Suprapubic skin (tissue), 4 donors: ENCODE data around the gene RNF26. TPM values are rescaled to one million over a fixed set of nuclear protein-coding genes. Genes with fewer than 3 reads are reported as not detected.

Source experiments
- DNase-seq, 2 donors: peaks; one replicate each; pipeline ENCODE4 v3.0.0-alpha.2; 2019; ENCODE audit warnings: low spot score in 2 of 2
- H3K27ac ChIP-seq: fragments of 200-600 bp; sonication (generic); one replicate; pipeline ENCODE4 v1.5.1; 2019
- H3K27me3 ChIP-seq: fragments of 200-600 bp; sonication (generic); one replicate; pipeline ENCODE4 v1.5.1; 2019
- H3K36me3 ChIP-seq: fragments of 200-600 bp; sonication (generic); one replicate; pipeline ENCODE4 v1.5.1; 2019
- H3K4me1 ChIP-seq: fragments of 200-600 bp; sonication (generic); one replicate; pipeline ENCODE4 v1.5.1; 2019
- H3K4me3 ChIP-seq: fragments of 200-600 bp; sonication (generic); one replicate; pipeline ENCODE4 v1.5.1; 2019; ENCODE audit warnings: mild to moderate bottlenecking
- H3K9me3 ChIP-seq: fragments of 200-600 bp; sonication (generic); one replicate; pipeline ENCODE4 v1.5.1; 2019
- EP300 ChIP-seq: sonication (generic); formaldehyde crosslinking; IDR thresholded peaks from one replicate; pipeline ENCODE4 v1.6.1; 2017; ENCODE audit warnings: antibody characterized with exemption
- POLR2A ChIP-seq, 2 donors: fragments of 450-650 bp; IDR thresholded peaks; one replicate each; pipeline ENCODE4 v1.6.1; 2017; ENCODE audit warnings: antibody characterized with exemption in 2 of 2, mild to moderate bottlenecking in 2 of 2, moderate library complexity in 2 of 2
- POLR2AphosphoS5 ChIP-seq, 3 donors: sonication (generic); formaldehyde crosslinking; IDR thresholded peaks; one replicate each; pipeline ENCODE4 v1.6.1; 2017; ENCODE audit warnings: antibody characterized with exemption in 3 of 3
- WGBS: methylation state at CpG from one replicate; pipeline ENCODE4 v1.1.5; 2018; 5-methylcytosine and 5-hydroxymethylcytosine counted together
- total RNA-seq, 4 donors: library from RNA; depleted of rRNA; stranded (reverse); fragments of >200 nt; gene quantifications; one replicate each; pipeline ENCODE4 v1.1.0, GENCODE V29; 2016
- TF ChIP-seq, protein P1 (sequence below), 2 donors: fragments of 200-600 bp in 1 of 2; fragments of 450-650 bp in 1 of 2; sonication (generic) in 1 of 2; IDR thresholded peaks; one replicate each; pipeline ENCODE4 v1.5.1; 2016 to 2019; ENCODE audit warnings: antibody characterized with exemption in 2 of 2, mild to moderate bottlenecking in 1 of 2, moderate library complexity in 1 of 2

The RNF26 gene
- total RNA-seq, 4 donors from 2014 or later, result 13.3 to 21.4 (median 15.4) TPM

DNA sequence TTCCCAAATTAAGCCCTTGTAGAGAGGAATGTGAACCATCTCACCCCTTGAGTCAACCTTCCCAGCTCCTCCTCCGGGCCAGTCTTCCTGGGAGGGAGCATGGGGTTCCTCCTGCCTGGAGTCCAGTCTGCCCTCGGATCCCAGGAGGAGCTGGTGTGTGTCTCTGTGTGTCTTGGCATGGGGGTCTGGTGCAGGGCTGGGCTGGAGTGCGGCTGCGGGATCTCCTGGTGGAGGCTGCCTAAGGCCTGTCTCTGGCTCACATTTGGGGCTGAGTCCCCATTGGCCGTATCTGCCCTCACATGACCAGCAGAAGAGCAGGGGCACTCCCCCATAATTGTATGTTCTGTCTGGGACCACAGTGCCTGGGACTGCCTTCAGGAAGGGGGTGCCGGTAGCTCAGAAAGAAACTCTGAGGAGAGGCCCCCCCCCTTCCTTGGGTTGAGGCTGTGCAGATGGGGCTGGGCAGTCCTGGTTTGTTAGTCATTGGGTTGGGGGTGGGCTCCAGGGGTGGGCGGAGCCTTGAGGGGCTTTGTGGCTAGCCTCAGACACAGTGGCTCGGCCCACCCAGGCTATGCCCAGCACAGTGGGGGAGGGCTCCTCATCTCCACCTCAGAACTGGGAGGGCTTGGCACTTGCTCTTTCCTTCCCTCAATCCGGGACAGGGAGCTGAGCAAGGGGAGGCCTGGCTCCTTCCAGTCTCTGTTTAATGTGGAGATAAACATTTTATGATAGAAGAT, 3.4 kb downstream of the RNF26 start:
- TF ChIP-seq EP300, result no peak
- TF ChIP-seq POLR2AphosphoS5 (IDR thresholded peaks at IDR 0.05), result no peak
- no peak for TF ChIP-seq POLR2A (IDR thresholded peaks at IDR 0.05)
- TF ChIP-seq, protein P1, sequence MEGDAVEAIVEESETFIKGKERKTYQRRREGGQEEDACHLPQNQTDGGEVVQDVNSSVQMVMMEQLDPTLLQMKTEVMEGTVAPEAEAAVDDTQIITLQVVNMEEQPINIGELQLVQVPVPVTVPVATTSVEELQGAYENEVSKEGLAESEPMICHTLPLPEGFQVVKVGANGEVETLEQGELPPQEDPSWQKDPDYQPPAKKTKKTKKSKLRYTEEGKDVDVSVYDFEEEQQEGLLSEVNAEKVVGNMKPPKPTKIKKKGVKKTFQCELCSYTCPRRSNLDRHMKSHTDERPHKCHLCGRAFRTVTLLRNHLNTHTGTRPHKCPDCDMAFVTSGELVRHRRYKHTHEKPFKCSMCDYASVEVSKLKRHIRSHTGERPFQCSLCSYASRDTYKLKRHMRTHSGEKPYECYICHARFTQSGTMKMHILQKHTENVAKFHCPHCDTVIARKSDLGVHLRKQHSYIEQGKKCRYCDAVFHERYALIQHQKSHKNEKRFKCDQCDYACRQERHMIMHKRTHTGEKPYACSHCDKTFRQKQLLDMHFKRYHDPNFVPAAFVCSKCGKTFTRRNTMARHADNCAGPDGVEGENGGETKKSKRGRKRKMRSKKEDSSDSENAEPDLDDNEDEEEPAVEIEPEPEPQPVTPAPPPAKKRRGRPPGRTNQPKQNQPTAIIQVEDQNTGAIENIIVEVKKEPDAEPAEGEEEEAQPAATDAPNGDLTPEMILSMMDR (IDR thresholded peaks at IDR 0.05), result no peak
- peaks cover 57% of the 10 kb centered on the region for H3K4me1 ChIP-seq
- 84% methylated on average over 6 of the region's 9 CpGs for WGBS

GRCh38 chr11:119338318-119338890, 4.1 kb downstream of the RNF26 start:
- TF ChIP-seq POLR2AphosphoS5 (IDR thresholded peaks at IDR 0.05) (no peak), EP300 (no peak), POLR2A (IDR thresholded peaks at IDR 0.05) (no peak)
- TF ChIP-seq, protein P1 (IDR thresholded peaks at IDR 0.05), result peak; percentile 74 to 86
- Histone ChIP-seq H3K27ac (no peak overlapping the region), H3K4me1 (peaks cover 57% of the 10 kb centered on the region), H3K36me3 (peaks cover 8% of the 10 kb centered on the region), H3K9me3 (no peaks in the 10 kb centered on the region), H3K4me3 (peak overlapping the region; percentile 66), H3K27me3 (peaks cover 14% of the 10 kb centered on the region)
- 29% methylated on average over 17 of the region's 17 CpGs for WGBS
- DNase-seq, result no peak

More for the DNA sequence above, 3.4 kb downstream of the RNF26 start:
- H3K27me3 ChIP-seq, result peaks cover 14% of the 10 kb centered on the region
- no peak for DNase-seq
- H3K4me3 ChIP-seq, result no peak overlapping the region
- H3K9me3 ChIP-seq, result no peaks in the 10 kb centered on the region
- no peak overlapping the region for H3K27ac ChIP-seq
- peaks cover 8% of the 10 kb centered on the region for H3K36me3 ChIP-seq

GRCh38 chr11:119338965-119339588, 4.8 kb downstream of the RNF26 start:
- H3K4me1 ChIP-seq, result peaks cover 57% of the 10 kb centered on the region
- DNase-seq, result no peak
- no peaks in the 10 kb centered on the region for H3K9me3 ChIP-seq
- WGBS, result 70% methylated on average over 8 of the region's 11 CpGs
- TF ChIP-seq POLR2A (IDR thresholded peaks at IDR 0.05) (no peak), EP300 (no peak), POLR2AphosphoS5 (IDR thresholded peaks at IDR 0.05) (no peak)
- TF ChIP-seq, protein P1 (IDR thresholded peaks at IDR 0.05), result no peak
- peak overlapping the region; percentile 66 for H3K4me3 ChIP-seq
- peaks cover 8% of the 10 kb centered on the region for H3K36me3 ChIP-seq
- H3K27me3 ChIP-seq, result peaks cover 14% of the 10 kb centered on the region
- H3K27ac ChIP-seq, result peak overlapping the region; percentile 89

DNA sequence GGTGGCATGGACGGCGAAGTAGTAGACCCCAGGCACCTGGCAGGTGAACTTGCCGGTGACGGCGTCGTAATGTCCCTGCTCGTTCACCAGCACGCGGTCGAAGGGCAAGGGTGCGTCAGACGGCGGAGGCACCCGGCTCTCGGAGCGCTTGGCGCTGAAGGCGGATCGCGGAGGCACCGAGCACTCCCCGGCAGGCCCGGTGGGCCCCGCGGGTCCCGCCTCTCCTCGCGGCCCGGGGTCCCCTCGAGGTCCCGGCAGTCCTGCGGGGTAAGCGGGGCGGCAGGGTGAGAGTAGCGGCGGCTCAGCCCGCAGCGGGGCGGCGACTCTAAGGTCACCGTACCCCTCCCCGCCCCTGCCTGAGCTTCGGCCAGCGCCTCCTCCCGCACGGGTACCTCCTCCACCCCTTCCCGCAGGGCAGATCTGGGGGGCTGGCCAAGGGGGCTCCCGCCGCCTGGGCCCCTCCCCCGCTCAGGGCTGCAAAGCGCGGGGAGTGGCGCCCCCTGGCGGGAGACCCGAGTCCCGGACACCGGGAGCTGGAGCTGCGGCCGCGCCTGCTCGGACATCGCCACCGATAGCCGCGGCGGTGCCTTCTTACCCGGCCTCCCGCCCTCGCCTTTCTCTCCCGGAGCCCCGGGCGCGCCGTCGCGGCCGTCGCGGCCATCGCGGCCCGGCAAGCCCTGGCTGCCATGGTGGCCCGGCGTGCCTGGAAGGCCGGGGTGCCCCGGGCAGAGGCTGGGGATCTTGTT, 5.4 kb downstream of the RNF26 start:
- Histone ChIP-seq H3K27me3 (peaks cover 14% of the 10 kb centered on the region), H3K9me3 (no peaks in the 10 kb centered on the region), H3K4me3 (peak overlapping the region; percentile 66), H3K36me3 (peaks cover 8% of the 10 kb centered on the region), H3K4me1 (peaks cover 56% of the 10 kb centered on the region), H3K27ac (peak overlapping the region; percentile 89)
- WGBS, result no CpG with 5 or more reads among the region's 86 CpGs
- TF ChIP-seq, protein P1 (IDR thresholded peaks at IDR 0.05), result peak; percentile 58 to 86
- no peak for TF ChIP-seq POLR2AphosphoS5 (IDR thresholded peaks at IDR 0.05)
- no peak for DNase-seq
